ENCODE measurements around the gene CPT1B. TPM values are rescaled to one million over a fixed set of nuclear protein-coding genes. Genes with fewer than 3 reads are reported as not detected.

Gene CPT1B
- polyA plus RNA-seq, 3 donors = 0.18 to 66.9 TPM; not detected in 1

GRCh38 chr22:50532824-50533796 is 45.1 kb downstream of the CPT1B start:
- Histone ChIP-seq H3K4me3 (replicated peaks in 1 of 3; ENCODE audit: low read depth in 2 of 3, low read length in 3 of 3) (peak overlapping the region; percentile 72 to 99 (median 92)), H4K20me1 (ENCODE audit: insufficient read depth, low read length) (peaks cover 17% of the 10 kb centered on the region), H3K27me3 (ENCODE audit: control insufficient read depth in 2 of 2, insufficient read depth in 2 of 2, low read length in 2 of 2) (no peaks in the 10 kb centered on the region), H3K9me3 (replicated peaks in 1 of 2; ENCODE audit: control insufficient read depth in 1 of 2, insufficient read depth in 1 of 2, low read length in 2 of 2) (no peaks in the 10 kb centered on the region), H3K79me2 (ENCODE audit: insufficient read depth, low read length) (peaks cover 77% of the 10 kb centered on the region), H3K4me2 (replicated peaks; ENCODE audit: extremely low read depth, low read length, poor library complexity, severe bottlenecking) (peak overlapping the region; percentile 95), H2AFZ (ENCODE audit: insufficient read depth, low read depth, low read length, poor library complexity, severe bottlenecking) (no peak overlapping the region), H3K4me1 (ENCODE audit: control insufficient read depth in 1 of 2, insufficient read depth in 2 of 2, low read length in 2 of 2) (peaks cover 76 to 87% of the 10 kb centered on the region in 2 donors), H3K9ac (ENCODE audit: insufficient read depth, low read length, poor library complexity, severe bottlenecking) (peak overlapping the region; percentile 100), H3K36me3 (replicated peaks in 1 of 2; ENCODE audit: control insufficient read depth in 1 of 2, insufficient read depth in 2 of 2, low read length in 2 of 2) (peaks cover 11 to 13% of the 10 kb centered on the region in 2 donors), H3K27ac (ENCODE audit: low read depth in 1 of 2, low read length in 2 of 2) (peak overlapping the region; percentile 100)
- WGBS (ENCODE audit: insufficient coverage) = 78% methylated on average over 11 of the region's 19 CpGs
- Mint-ChIP-seq H3K36me3 (peaks cover 11 to 17% of the 10 kb centered on the region in 2 donors), H3K27me3 (ENCODE audit: low read depth in 3 of 3) (no peaks in the 10 kb centered on the region), H3K4me3 (peak overlapping the region; percentile 90 to 93), H3K4me1 (peaks cover 54% of the 10 kb centered on the region), H3K9me3 (no peaks in the 10 kb centered on the region), H3K27ac (peak overlapping the region; percentile 99 to 100 (median 99))
- no peak for TF ChIP-seq CTCF (IDR thresholded peaks at IDR 0.05)
- DNase-seq = no peak
- intact Hi-C loops (cut with micrococcal nuclease) = loop anchor here in 1 of 2 donors (5.0 to 10.0 kb wide), 3 partner anchors 231 to 598 kb away; partner anchors contain the start of gene TRABD

- no peaks in the 10 kb centered on the region for H3K9me3 Mint-ChIP-seq
- H3K4me1 Mint-ChIP-seq = peaks cover 54% of the 10 kb centered on the region
- intact Hi-C loops (cut with micrococcal nuclease) = loop anchor here (1.0 to 10.0 kb wide), 4 partner anchors 7 to 597 kb away; partner anchors contain the start of gene TRABD (in 1 of the 2)
- DNase-seq = peak in 1 of 3 donors; percentile 52
- H3K27me3 ChIP-seq (ENCODE audit: control insufficient read depth in 2 of 2, insufficient read depth in 2 of 2, low read length in 2 of 2) = no peaks in the 10 kb centered on the region
- H3K79me2 ChIP-seq (ENCODE audit: insufficient read depth, low read length) = peaks cover 84% of the 10 kb centered on the region
- H3K27ac Mint-ChIP-seq = peak overlapping the region; percentile 99 to 100 (median 99)
- peak overlapping the region; percentile 100 for H3K27ac ChIP-seq (ENCODE audit: low read depth in 1 of 2, low read length in 2 of 2)
- peak overlapping the region; percentile 72 to 99 (median 92) for H3K4me3 ChIP-seq (replicated peaks in 1 of 3; ENCODE audit: low read depth in 2 of 3, low read length in 3 of 3)
- no peaks in the 10 kb centered on the region for H3K27me3 Mint-ChIP-seq (ENCODE audit: low read depth in 3 of 3)
- peak overlapping the region; percentile 90 to 93 for H3K4me3 Mint-ChIP-seq
- H3K36me3 ChIP-seq (replicated peaks in 1 of 2; ENCODE audit: control insufficient read depth in 1 of 2, insufficient read depth in 2 of 2, low read length in 2 of 2) = peaks cover 13 to 16% of the 10 kb centered on the region in 2 donors
- peaks cover 21 to 23% of the 10 kb centered on the region in 2 donors for H3K36me3 Mint-ChIP-seq
- TF ChIP-seq CTCF (IDR thresholded peaks at IDR 0.05) = no peak
- H2AFZ ChIP-seq (ENCODE audit: insufficient read depth, low read depth, low read length, poor library complexity, severe bottlenecking) = no peak overlapping the region
- H4K20me1 ChIP-seq (ENCODE audit: insufficient read depth, low read length) = peaks cover 27% of the 10 kb centered on the region
- peak overlapping the region; percentile 95 for H3K4me2 ChIP-seq (replicated peaks; ENCODE audit: extremely low read depth, low read length, poor library complexity, severe bottlenecking)
- no peaks in the 10 kb centered on the region for H3K9me3 ChIP-seq (replicated peaks in 1 of 2; ENCODE audit: control insufficient read depth in 1 of 2, insufficient read depth in 1 of 2, low read length in 2 of 2)
- 0% methylated on average over 46 of the region's 56 CpGs for WGBS (ENCODE audit: insufficient coverage)
- H3K4me1 ChIP-seq (ENCODE audit: control insufficient read depth in 1 of 2, insufficient read depth in 2 of 2, low read length in 2 of 2) = peaks cover 76 to 87% of the 10 kb centered on the region in 2 donors
- peak overlapping the region; percentile 100 for H3K9ac ChIP-seq (ENCODE audit: insufficient read depth, low read length, poor library complexity, severe bottlenecking)
These were observed 46.1 kb downstream of the CPT1B start for GRCh38 chr22:50531962-50532674.

All from CD14-positive monocyte (primary cell).